Trophoblast cell (in vitro differentiated cells and primary cell): ENCODE results near the gene ARRDC1.

Source experiments
- DNase-seq, 2 donors: peaks; one replicate each; pipeline ENCODE4 v3.0.0-alpha.2; 2016
- H2AFZ ChIP-seq: 2 replicates; pipeline ENCODE4 v1.6.1; 2013; ENCODE audit warnings: low read length, moderate library complexity, mild to moderate bottlenecking; ENCODE audit not compliant: insufficient read depth, poor library complexity
- H2AK5ac ChIP-seq: 2 replicates; pipeline ENCODE4 v1.6.1; 2013; ENCODE audit warnings: mild to moderate bottlenecking, low read length
- H2BK120ac ChIP-seq: 2 replicates; pipeline ENCODE4 v1.6.1; 2013; ENCODE audit warnings: low read length, mild to moderate bottlenecking, moderate library complexity; ENCODE audit not compliant: insufficient read depth, poor library complexity
- H2BK12ac ChIP-seq: 2 replicates; pipeline ENCODE4 v1.6.1; 2013; ENCODE audit warnings: mild to moderate bottlenecking, low read length, moderate library complexity
- H2BK5ac ChIP-seq: 2 replicates; pipeline ENCODE4 v1.6.1; 2013; ENCODE audit warnings: low read length, low read depth, moderate library complexity, mild to moderate bottlenecking; ENCODE audit not compliant: poor library complexity
- H3K14ac ChIP-seq: 2 replicates; pipeline ENCODE4 v1.6.1; 2013; ENCODE audit warnings: mild to moderate bottlenecking, low read length
- H3K18ac ChIP-seq: 2 replicates; pipeline ENCODE4 v1.6.1; 2013; ENCODE audit warnings: mild to moderate bottlenecking, low read length
- H3K23ac ChIP-seq: 2 replicates; pipeline ENCODE4 v1.6.1; 2013; ENCODE audit warnings: low read length
- H3K27ac ChIP-seq: 2 replicates; pipeline ENCODE4 v1.5.1; 2013; ENCODE audit warnings: low read depth, mild to moderate bottlenecking, inconsistent platforms, low read length, moderate library complexity
- H3K27me3 ChIP-seq: 2 replicates; pipeline ENCODE4 v1.6.1; 2013; ENCODE audit warnings: inconsistent platforms, mild to moderate bottlenecking, low read length, moderate library complexity; ENCODE audit not compliant: insufficient read depth
- H3K36me3 ChIP-seq, 2 experiments: 1 replicate in 1 of 2; 2 replicates in 1 of 2; pipeline ENCODE4 v1.6.1; 2013; ENCODE audit warnings: low read length in 2 of 2, mild to moderate bottlenecking in 2 of 2, moderate library complexity in 1 of 2; ENCODE audit not compliant: insufficient read depth in 2 of 2, control insufficient read depth in 1 of 2
- H3K4ac ChIP-seq: 2 replicates; pipeline ENCODE4 v1.6.1; 2013; ENCODE audit warnings: low read depth, mild to moderate bottlenecking, low read length, moderate library complexity
- H3K4me1 ChIP-seq, 2 experiments: 1 replicate in 1 of 2; 2 replicates in 1 of 2; pipeline ENCODE4 v1.6.1; 2013; ENCODE audit warnings: low read length in 2 of 2, mild to moderate bottlenecking in 2 of 2, moderate library complexity in 1 of 2; ENCODE audit not compliant: insufficient read depth in 2 of 2, control insufficient read depth in 1 of 2
- H3K4me2 ChIP-seq: 2 replicates; pipeline ENCODE4 v1.6.1; 2013; ENCODE audit warnings: inconsistent platforms, mild to moderate bottlenecking, low read length, moderate library complexity
- H3K4me3 ChIP-seq: 2 replicates; pipeline ENCODE4 v1.5.1; 2013; ENCODE audit warnings: mild to moderate bottlenecking, low read depth, low read length, inconsistent platforms
- H3K79me1 ChIP-seq: one replicate; pipeline ENCODE4 v1.6.1; 2013; ENCODE audit warnings: low read length
- H3K79me2 ChIP-seq: 2 replicates; pipeline ENCODE4 v1.6.1; 2013; ENCODE audit warnings: low read length, mild to moderate bottlenecking; ENCODE audit not compliant: control insufficient read depth, insufficient read depth, poor library complexity
- H3K9ac ChIP-seq: 2 replicates; pipeline ENCODE4 v1.6.1; 2013; ENCODE audit warnings: mild to moderate bottlenecking, low read length
- H3K9me3 ChIP-seq: 2 replicates; pipeline ENCODE4 v1.6.1; 2013; ENCODE audit warnings: low read depth, mild to moderate bottlenecking, control low read depth, inconsistent platforms, low read length; ENCODE audit not compliant: insufficient read depth
- H4K12ac ChIP-seq: 2 replicates; pipeline ENCODE4 v1.6.1; 2013; ENCODE audit warnings: low read depth, mild to moderate bottlenecking, low read length, moderate library complexity
- H4K8ac ChIP-seq: 2 replicates; pipeline ENCODE4 v1.6.1; 2013; ENCODE audit warnings: low read depth, mild to moderate bottlenecking, low read length, moderate library complexity
- H4K91ac ChIP-seq: one replicate; pipeline ENCODE4 v1.6.1; 2013; ENCODE audit warnings: low read depth, mild to moderate bottlenecking, low read length, moderate library complexity
- WGBS: extraction: QIAGEN DNeasy Blood & Tissue Kit; methylation state at CpG from one replicate; pipeline ENCODE4 v1.1.7; 2013; ENCODE audit warnings: missing lambda C conversion rate; ENCODE audit not compliant: insufficient read length, insufficient coverage; ENCODE audit errors: extremely low coverage; 5-methylcytosine and 5-hydroxymethylcytosine counted together

The ARRDC1 gene

DNA sequence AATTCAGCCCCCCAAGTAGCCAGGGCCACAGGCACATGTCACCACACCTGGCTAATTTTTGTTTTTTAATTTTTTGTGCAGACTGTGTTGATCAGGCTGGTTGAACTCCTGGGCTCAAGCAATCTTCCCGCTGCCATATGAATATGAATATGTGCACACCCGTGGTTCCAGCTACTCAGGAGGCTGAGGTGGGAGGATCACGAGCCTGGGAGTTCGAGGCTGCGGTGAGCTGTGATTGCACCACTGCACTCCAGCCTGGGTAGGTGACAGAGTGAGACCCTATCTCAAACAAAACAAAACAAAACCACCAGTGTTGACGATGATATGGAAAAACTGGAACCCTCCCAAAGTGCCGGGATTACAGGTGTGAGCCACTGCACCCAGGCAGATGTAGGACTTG lies 45.3 kb downstream of the ARRDC1 start:
- Histone ChIP-seq H2AFZ (no peak overlapping the region), H3K4me2 (no peak overlapping the region), H3K9ac (no peak overlapping the region), H2BK5ac (no peak overlapping the region), H4K8ac (no peak overlapping the region), H3K36me3 (peaks cover 10 to 11% of the 10 kb centered on the region in 2 experiments), H3K27me3 (no peaks in the 10 kb centered on the region), H4K91ac (no peak overlapping the region), H2BK120ac (no peak overlapping the region), H2AK5ac (no peak overlapping the region), H3K79me2 (no peaks in the 10 kb centered on the region), H3K4me3 (no peak overlapping the region), H3K23ac (no peak overlapping the region), H4K12ac (no peak overlapping the region), H3K18ac (peak overlapping the region; percentile 31), H3K14ac (no peak overlapping the region), H3K79me1 (no peaks in the 10 kb centered on the region), H3K4me1 (peaks cover 0 to 4% of the 10 kb centered on the region in 2 experiments), H3K27ac (no peak overlapping the region), H3K9me3 (peaks cover 2% of the 10 kb centered on the region), H2BK12ac (no peak overlapping the region), H3K4ac (peak overlapping the region; percentile 35)
- no CpG with 5 or more reads among the region's 7 CpGs for WGBS
- no peak for DNase-seq

DNA sequence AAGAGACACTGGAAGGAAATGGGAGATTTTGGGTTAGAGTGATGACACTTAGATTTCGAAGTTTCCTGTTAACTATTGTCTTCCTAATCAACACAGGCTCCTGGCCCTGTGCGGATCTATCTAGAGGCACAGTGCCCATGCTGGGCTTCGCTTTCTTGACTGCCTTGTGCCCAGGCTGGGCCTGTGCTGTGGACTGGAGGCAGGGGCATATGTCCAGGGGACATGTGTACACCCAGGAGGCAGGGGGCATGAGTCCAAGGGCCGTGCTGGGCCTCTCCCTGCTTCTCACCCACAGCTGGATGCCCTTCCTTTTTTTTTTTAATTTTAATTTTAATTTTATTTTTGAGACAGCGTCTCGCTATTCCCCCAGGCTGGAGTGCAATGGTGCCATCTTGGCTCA lies 50.9 kb downstream of the ARRDC1 start:
- Histone ChIP-seq H3K9ac (no peak overlapping the region), H3K23ac (no peak overlapping the region), H4K8ac (no peak overlapping the region), H3K4me3 (no peak overlapping the region), H4K91ac (no peak overlapping the region), H3K9me3 (no peaks in the 10 kb centered on the region), H3K79me2 (peaks cover 3% of the 10 kb centered on the region), H2AK5ac (no peak overlapping the region), H4K12ac (no peak overlapping the region), H3K14ac (no peak overlapping the region), H3K36me3 (peaks cover 4 to 5% of the 10 kb centered on the region in 2 experiments), H2BK12ac (no peak overlapping the region), H3K18ac (no peak overlapping the region), H3K4ac (peak overlapping the region; percentile 87), H2AFZ (no peak overlapping the region), H3K4me1 (no peaks in the 10 kb centered on the region), H3K27ac (no peak overlapping the region), H3K79me1 (no peaks in the 10 kb centered on the region), H2BK5ac (no peak overlapping the region), H3K4me2 (no peak overlapping the region), H2BK120ac (no peak overlapping the region), H3K27me3 (no peaks in the 10 kb centered on the region)
- no CpG with 5 or more reads among the region's 6 CpGs for WGBS
- DNase-seq: no peak

DNA sequence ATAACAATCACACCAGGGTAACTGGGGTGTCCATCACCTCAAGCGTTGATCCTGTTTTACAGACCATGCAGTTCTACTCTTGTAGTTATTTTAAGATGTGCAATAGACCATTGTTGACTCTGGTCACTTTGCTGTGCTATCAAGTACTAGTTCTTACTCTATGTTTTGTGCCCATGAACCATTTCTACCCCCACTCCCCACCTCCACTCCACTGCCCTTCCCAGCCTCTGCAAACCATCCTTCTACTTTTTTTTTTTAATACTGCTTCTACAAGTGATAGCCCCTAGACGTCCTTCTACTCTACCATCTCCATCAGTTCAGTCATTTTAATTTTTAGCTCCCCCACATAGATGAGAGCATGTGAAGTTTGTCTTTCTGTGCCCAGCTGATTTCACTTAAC lies 52.1 kb downstream of the ARRDC1 start:
- no CpG with 5 or more reads among the region's 2 CpGs for WGBS
- Histone ChIP-seq H2BK120ac (no peak overlapping the region), H3K27ac (no peak overlapping the region), H3K79me2 (peaks cover 3% of the 10 kb centered on the region), H3K4ac (no peak overlapping the region), H3K27me3 (no peaks in the 10 kb centered on the region), H2AFZ (no peak overlapping the region), H4K12ac (no peak overlapping the region), H2BK5ac (no peak overlapping the region), H3K14ac (no peak overlapping the region), H3K79me1 (no peaks in the 10 kb centered on the region), H2AK5ac (no peak overlapping the region), H3K18ac (no peak overlapping the region), H3K9me3 (no peaks in the 10 kb centered on the region), H3K4me3 (no peak overlapping the region), H3K36me3 (peaks cover 4 to 5% of the 10 kb centered on the region in 2 experiments), H3K4me2 (no peak overlapping the region), H4K91ac (no peak overlapping the region), H2BK12ac (no peak overlapping the region), H3K9ac (no peak overlapping the region), H3K4me1 (no peaks in the 10 kb centered on the region), H3K23ac (no peak overlapping the region), H4K8ac (no peak overlapping the region)
- DNase-seq: no peak

DNA sequence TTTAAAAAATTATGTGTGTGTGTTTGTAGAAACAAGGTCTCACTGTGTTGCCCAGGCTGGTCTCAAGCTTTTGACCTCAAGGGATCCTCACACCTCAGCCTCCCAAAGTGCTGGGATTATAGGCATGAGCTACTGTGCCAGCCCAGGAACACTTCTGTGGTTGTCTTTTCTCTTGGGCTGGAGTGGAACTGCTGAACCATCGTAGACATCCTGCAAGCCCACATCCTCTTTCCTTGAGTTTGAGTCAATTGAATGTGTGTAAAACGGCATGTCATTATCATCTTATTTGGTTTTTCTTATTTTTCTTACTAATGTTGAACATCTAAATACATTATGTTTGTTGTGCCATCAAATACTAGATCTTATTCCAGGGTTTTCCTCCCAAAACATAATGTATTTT lies 53.3 kb downstream of the ARRDC1 start:
- Histone ChIP-seq H3K36me3 (peaks cover 3 to 4% of the 10 kb centered on the region in 2 experiments), H2BK5ac (no peak overlapping the region), H3K4me3 (no peak overlapping the region), H3K79me1 (no peaks in the 10 kb centered on the region), H3K79me2 (peaks cover 3% of the 10 kb centered on the region), H2BK120ac (no peak overlapping the region), H3K9me3 (no peaks in the 10 kb centered on the region), H2AK5ac (no peak overlapping the region), H3K4me1 (no peaks in the 10 kb centered on the region), H4K8ac (no peak overlapping the region), H3K27me3 (no peaks in the 10 kb centered on the region), H2AFZ (no peak overlapping the region), H4K91ac (no peak overlapping the region), H3K18ac (no peak overlapping the region), H4K12ac (no peak overlapping the region), H3K14ac (no peak overlapping the region), H2BK12ac (no peak overlapping the region), H3K4me2 (no peak overlapping the region), H3K4ac (peak overlapping the region; percentile 27), H3K23ac (no peak overlapping the region), H3K9ac (no peak overlapping the region), H3K27ac (no peak overlapping the region)
- WGBS: no CpG with 5 or more reads among the region's 2 CpGs
- DNase-seq: no peak
